GM19238 (cell line): ENCODE results near the gene ZNF423.

Experiments
- DNase-seq: peaks from one replicate; pipeline ENCODE4 v3.0.0; 2011; ENCODE audit warnings: low spot score; ENCODE audit not compliant: insufficient read length

The ZNF423 gene

DNA sequence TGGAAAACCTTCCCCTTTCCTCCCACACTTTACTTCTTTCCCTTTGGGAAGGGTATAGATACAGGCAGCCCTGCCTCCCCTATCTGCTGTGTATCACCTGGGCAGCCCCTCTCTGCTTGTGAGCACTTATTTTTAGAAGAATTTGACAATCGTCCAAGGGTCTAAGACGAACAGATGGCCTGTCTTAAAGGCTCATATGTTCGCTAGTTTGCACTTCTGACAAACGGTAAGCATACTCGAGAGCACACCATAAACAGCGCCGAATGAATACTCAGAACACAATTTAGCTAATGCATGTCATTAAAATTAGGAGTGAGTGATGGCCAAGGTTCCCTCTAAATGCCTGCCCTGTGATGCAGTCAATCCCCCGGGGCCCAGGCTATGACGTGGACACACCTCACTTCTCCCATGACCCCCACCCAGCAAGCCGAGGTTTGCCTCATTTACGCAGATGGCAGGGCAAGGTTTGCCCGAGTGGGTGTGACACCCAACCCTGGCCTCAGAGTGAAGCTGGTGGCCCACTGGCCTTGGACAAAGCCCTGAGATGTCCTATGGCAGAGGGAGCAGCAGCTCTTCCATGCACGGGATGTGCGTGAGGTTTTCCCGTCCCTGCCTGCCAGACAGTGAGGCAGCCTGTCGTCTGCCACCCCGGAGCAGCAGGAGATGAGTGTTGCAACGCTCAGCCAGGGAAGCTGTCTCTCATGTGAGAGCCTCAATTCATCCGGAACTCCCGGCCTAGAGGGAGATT is 357.1 kb downstream of the ZNF423 start:
- DNase-seq, result no peak

DNA sequence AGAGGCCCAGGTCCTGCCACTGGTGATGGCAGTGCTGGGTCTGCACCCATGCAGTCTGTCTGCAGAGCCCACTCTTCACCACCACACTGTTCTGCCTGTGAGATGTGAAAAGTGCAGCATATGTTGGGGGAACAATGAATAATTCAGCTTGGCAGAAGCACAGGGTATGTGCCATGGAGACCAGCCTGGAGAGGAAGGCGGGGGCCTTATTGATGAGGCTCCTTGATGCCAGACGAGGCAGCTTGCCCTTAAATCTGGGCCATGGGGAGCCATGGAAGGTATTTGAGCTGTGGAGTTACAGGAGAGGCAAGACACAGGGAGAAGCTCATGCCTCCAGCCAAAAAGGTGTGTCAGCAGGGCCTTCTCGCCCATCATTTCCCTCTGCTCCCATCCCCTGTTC is 357.6 kb downstream of the ZNF423 start:
- DNase-seq, result no peak

DNA sequence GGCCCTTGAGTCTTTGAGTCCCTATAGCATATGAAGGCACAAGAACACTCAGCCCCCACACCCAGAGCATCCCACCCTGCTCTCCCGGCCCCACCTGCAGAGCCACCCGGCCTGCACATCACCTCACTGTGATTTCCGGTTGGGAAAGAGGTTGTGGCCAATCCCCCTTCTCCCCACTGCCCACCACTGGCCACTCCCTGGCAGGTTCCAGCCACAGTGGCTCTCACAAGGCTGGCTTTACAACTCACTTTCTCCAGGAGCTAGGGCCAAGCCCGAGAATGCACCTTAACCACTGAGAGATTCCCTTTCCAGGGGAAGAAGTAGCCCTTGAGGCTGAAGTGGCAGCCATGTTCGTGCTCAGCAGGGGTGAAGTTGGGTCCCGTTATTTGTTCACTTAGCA is 358.4 kb downstream of the ZNF423 start:
- no peak for DNase-seq

DNA sequence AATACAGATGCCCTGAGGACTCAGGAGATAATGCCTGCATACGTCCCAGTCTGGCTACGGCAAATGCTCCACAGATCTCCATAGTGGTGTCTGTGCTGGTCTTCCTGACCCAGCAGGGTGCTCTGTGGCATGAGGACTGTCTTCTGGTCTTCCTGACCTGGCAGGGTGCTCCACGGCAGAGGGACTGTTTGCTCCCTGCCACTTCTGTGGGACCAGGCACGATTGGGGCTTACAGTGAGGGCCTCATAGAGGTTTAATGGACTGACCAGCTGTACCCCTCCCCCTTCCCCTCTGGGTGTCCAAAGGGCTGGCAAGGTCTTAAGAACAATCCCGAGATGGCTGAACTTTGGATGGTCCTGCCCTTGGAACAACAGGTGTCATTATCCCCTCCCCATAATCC is 359.3 kb downstream of the ZNF423 start:
- DNase-seq, result no peak

DNA sequence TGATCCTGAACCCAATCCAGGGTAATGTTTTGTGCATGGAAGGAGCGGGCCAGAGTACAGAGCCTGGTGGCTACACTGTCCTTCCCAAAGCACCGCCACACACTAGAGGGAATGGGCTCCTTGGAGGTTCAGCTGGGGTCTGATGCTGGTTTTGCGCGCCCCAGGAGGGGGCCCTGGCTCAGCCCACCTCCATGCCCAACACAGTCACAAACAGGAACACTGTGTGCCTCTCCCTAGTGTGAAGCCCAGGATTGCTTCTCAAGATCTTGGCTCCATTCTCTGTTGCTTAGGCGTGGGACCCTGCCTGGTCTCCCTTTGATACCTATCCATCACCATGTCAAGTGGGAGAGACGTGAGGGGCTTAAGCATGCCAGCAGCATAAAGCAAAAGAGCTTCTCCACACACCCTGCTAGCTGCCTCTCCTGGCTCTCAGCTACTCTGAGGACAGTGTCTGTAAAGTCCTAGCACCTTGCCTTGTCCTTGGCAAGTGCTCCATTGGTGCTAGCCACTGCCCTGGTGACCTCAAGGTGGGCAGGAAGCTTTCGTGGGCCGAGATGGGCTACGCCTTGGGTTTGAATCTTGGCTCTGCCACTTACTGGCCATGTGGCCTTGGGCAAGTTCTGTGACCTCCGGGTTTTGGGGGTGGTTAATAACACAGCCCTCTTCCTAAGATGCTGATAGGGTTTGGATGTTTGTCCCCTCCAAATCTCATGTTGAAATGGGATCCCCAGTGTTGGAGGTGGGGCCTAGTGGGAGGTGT is 360.1 kb downstream of the ZNF423 start:
- DNase-seq, result no peak

DNA sequence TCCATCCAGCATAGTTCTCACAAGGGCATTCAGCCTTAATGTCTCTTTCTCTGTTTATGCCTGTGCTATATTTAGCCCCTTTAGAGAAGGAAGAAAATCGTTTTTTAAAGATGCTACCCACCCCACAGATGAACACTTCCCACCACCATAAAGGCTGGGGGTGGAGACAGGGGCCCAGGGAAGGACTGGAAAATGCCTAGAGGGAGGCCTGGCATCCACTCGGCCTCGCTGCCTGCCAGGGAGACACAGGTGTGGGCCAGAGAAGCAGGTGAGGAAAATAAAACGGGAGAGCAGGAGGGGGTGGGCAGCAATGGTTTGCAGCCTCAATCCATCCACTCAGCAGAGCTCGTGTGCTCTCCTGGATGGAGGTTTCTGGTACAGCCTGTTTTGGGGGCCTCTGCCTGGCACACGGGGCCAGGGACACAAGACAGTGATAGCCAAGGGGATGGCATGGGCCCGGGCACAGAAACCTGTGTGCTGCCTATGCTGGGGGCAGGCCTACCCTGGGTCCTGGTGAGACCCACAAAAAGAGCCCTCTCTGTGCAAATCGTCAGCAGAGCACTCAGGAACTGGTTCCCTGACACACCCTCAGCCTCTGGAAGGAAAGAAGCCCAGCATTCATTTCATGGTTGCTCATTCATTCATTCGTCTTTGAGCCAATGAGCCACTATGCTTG is 360.9 kb downstream of the ZNF423 start:
- no peak for DNase-seq

DNA sequence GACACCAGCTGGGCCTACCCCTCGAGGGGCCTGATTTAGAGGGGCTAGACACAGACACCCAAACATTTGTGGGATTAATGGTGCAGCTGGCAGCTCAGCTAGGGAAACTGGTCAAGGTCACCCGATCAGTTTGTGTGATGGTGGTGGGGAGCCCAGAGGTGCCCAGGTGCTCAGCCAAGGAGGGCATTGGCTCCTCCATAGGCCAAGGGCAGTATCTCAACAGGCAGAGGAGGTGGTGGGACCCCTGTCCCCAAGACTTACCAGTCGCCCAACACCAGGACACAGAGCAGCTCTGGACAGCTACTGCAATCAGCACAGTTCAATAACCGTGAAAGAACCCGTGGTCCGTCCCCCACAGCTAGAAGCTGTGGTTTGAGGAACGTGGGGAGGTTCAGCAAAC is 361.4 kb downstream of the ZNF423 start:
- DNase-seq, result no peak

DNA sequence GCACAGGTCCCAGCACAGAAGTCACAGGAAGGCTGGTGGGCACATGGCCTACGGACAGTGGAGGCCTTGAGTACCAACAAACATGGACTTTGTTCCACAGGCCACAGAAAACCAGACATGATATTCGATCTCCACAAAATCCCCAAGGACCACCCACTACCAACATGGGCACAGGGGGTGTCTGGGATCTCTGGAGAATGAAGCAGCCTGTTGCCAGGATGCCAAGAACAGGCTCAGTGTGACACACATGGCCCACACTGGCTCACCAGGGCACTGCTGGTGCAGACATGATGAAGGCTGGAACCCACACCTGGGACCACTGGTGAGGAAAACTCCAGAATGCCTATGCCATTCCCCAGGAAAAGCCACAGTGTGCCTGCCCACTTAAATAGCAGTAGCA is 362.1 kb downstream of the ZNF423 start:
- DNase-seq, result no peak

DNA sequence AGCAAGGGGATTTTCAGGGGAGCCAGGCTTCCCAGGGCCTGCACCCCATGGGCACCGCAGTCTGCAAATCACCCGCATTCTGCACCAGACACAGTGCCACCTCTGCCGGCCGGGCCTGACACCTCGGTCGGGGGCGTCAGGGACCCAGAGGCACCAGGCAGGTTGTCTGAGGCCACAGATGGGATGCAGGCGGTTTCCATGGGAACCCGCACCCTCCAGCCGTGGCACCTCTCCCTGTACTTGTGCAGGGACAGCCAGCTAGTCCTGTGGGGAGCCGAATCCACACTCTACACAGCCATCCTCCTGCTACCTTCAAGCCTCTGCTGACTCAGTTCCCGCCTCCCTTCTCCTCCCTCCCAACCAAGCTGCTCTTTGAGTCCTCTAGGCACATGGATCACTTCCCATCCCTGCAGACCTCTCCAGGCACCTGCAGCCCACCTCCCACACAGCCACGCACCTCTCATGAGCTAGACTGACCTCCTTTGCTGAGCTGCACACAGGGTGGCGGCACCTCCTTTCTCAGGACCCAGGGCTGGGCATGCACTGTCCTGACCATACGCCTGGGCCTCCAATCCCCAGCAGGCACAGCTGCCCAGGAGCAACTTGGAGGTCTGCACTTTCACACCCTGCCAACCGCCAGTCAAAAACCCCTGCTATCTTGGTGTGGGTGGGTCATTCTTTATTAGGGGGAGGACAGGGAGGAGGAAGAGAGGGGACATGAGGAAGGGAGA is 362.9 kb downstream of the ZNF423 start:
- DNase-seq, result no peak

DNA sequence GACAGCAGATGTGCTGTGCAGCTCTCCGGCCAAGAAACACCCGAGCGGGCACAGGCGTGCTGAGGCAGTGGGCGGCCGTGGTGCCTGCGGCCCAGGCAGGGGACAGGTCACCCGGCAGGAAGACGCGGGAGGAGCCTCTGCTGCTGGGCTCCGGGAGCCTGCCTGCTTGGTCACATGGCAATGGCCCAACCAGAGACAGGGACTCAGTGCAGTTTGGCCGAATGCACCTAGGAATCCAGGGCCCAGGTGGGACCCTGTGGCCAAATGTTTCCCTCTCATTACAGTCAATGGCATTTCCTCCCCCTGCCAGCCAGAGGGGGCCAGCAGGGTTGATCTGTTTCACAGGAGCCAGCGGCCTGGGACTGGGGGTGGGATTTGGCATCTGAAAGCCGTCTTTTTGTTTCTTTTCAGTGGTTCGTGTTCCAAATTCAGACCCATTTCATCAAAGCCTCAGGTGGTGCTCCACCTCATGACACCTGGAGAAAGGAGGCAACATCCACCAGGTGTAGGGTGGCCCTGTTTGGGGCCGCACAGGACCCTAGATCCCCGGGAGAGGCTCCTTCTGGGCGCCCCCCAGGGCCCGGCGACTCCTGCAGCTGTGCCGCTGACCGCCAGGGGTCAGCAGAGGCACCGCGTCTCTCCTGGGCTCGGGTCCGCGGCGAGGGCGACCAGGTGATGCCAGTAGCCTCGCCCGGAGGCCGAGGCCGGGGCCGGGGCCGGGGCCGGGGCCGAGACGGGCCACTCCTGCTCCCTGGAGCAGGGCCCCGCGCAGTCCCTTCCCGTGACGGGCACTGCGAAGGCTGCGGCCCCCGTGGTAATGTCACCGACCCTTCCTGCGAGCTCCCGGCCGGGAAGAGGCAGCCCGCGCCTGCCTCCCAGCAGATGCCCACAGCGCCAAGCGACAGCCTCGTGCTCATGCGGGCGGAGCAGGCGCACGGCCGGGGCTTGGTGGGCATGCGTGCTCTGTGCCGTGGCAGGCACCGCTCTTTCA is 363.8 kb downstream of the ZNF423 start:
- DNase-seq, result peak; percentile 66

DNA sequence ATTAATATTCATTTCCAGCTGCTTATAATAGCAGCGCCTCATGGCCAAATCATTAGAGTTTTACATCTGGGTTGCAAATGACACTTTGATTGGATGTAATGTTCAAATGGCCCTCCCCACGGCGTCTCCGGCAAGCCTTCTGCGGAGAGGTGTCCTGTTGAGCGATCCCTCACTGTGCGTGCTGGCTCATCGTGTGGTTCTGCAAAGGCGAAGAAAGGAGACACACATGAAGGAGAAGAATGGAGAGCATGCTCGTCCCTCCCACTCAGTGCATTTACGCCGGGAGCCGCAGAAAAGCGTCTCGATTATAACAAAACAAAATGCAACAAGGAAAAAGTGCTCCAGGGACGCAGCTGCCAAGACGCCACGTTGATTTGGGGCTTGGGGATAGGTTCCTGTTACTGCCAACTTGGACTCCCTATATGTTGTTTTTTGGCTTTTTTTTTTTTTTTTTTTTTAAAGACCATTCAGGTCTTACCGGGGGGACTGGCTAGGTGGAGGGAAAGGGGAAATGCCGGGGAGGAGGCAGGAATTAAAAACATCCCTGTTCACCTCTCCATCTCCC is 364.7 kb downstream of the ZNF423 start:
- no peak for DNase-seq

DNA sequence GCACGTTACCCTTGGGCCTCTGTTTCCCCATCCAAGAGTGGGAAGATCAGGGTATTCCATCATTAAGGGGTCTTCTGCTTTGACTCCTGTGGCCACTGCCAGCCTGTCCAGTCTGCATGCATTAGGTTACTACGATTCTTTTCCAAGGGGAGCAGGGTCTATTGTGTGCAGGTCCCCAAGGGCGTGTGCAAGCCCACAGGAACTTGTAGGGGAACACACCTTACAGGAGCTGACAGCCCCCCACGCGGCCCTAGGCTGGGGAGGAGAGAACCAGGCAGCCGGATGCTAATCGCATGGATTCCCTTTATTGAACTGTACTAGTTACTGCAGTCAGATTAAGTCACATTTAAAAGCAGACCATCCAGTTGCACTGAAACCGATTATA is 365.6 kb downstream of the ZNF423 start:
- no peak for DNase-seq

DNA sequence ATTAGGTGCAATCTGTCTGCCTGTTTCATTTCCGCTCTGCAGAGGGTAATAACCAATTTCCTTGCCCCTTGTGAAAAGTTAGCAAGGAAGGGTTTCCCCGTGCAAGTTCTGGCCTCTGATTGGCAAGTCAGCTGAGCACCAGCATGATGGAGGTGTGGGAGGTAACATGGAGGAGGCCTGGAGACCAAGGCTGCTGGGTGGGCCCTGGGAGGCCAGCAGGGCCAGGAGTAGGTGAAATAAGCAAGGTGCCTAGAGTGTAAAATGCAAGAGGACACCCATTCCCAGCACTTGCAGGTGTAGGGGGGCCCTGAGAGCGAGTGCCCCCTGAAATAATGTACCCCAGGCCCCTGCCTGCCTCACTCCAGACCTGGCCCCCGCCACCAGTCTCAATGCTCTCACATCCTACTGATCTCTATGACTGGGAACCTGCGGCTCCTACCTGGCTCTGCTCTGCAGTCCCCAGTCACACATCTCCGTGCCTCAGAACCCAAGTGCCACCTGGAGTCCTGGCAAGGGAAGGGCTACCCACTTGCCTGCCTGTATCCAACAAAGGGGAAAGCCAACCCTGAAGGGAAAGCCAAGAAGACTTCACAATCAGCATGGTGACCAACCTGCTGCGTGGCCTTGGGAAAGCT is 366.1 kb downstream of the ZNF423 start:
- DNase-seq, result no peak

DNA sequence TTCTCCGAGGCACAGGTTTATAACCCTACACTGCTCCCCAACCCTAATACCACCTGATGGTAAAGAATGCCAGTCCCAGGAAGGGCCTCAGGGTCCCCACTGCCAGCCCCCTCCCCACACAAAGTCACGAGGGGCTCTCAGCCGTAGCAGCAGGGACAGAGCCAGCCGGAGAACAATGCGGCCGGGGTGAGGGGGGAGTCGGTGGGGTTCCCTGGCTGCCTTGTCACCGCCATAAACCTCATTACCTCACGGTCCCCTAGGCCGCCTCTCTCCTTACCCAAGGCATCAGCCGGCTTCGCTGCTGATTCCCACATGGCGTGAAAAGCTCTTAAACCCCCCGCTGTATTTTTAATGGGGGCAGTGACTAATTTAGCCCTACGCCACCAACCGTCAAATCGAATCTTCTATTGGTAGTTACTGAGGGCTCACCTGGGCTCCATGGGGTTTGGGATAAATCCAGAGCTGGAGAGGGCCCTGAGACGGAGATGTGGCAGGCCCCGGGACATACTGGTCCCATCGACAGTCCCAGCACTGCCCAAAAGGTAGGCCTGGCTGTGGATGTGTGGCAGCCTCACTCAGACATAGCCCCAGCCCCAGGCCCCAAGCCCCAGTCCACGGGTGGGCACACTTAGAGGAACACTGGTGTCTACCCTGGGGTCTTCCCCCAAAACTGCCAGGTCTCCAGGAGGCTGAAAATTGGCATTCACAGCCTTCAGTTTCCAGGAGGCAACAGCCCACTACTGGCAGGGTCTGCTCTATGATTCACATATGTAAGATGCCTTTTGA is 367.0 kb downstream of the ZNF423 start:
- no peak for DNase-seq

DNA sequence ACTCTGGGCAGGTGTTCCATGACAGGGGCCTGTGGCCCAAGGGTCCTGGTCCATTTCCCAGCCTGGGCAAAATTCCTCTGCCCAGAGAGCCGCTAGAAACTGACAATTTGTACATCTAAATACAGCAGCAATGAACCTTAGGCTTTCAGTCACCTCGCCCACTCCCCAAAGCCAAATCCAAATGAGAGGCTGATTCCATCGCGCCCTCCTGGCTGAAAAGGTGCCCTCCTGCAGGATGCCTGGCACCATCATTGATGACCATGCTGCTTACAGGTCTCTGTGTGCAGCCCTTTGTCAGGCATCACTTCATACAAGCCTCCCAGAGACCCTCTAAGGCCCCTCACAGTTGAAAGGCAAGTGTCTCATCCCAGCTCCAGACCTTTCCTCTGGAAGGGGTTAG is 367.6 kb downstream of the ZNF423 start:
- no peak for DNase-seq

DNA sequence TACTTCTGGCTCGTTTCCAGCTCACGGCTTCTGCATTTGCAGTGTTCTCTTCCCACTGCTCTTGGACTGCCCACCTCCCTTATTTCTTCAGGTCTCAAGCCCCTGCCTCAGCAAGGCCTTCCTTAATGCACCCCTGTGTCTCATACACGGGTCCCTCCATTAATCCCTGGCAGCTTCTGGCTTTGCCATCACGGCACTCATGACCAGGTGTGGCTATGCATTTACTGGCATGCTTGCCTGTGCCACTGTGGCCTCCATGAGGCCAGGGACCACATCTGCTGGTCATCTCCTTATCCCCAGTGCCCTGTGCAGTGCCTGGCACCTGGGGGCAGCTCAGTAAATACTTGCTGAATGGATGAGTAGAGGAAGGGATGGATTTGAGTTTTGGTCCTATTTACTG is 368.2 kb downstream of the ZNF423 start:
- no peak for DNase-seq

DNA sequence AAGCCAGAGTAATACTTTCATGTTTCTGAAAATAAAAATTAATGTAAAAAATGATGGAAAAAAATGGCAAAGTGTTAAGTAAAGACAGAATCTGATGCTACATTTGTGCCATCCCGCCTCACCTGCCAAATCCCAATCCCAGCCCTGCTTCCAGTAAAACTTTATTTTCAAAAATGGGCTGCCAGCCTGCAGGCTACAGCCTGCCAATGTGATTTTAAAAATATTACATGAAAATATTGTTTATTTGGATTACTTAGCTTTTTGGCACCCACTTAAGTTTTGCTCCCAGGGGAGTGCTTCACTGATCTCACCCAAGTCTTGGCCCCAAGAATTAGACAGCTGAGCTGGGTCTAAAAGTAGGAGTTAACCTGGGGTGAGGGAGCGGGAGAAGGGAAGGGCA is 369.5 kb downstream of the ZNF423 start:
- DNase-seq, result no peak

DNA sequence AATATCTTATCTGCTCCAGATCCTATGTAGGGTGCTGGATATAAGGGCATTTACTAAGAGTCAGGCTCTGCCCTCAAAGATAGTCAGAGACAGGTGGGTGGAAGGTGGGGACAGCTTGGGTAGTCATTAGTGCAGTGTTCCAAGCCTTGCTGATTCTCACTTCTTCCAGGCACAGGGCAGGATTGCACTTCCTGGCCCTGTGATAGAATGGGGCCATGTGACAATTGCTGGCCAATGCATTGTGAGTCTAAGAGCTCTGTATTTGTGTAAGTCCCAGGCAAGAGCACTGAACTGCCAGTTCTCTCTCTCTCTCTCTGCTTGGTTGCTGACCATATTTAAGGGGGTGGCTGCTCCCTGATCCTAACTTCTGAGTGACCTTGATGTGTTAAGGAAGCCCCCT is 370.2 kb downstream of the ZNF423 start:
- no peak for DNase-seq

DNA sequence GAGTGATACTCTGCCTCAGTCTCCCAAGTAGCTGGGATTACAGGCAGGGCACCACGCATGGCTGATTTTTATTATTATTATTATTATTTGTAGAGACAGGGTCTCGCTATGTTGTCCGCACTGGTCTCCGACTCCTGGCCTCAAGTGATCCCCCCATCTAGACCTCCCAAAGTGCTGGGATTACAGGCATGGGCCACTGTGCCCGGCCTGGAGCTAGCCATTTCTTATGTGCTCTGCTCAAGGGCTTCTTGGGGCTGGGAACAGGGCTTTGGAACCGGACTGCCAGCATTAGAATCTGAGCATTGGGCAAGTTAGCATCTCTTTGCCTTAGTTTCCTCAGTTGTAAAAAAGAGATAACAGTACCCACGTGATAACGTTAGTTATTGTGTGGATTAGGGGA is 371.0 kb downstream of the ZNF423 start:
- no peak for DNase-seq
